HFFc6 (cell line): ENCODE measurements around the gene SLC13A3. TPM values are rescaled to one million over a fixed set of nuclear protein-coding genes. Genes with fewer than 3 reads are reported as not detected.

Experiments
- DNase-seq: peaks from one replicate; pipeline ENCODE4 v3.0.0-alpha.2; 2018
- H3K27ac Mint-ChIP-seq: 2 replicates; pipeline ENCODE4 v1.8.0; 2020; ENCODE audit warnings: mild to moderate bottlenecking, mixed read lengths
- H3K27me3 Mint-ChIP-seq: 2 replicates; pipeline ENCODE4 v1.8.0; 2021; ENCODE audit warnings: mild to moderate bottlenecking, moderate library complexity, mixed read lengths; ENCODE audit not compliant: insufficient read depth
- H3K36me3 Mint-ChIP-seq: 2 replicates; pipeline ENCODE4 v1.8.0; 2021; ENCODE audit warnings: low read depth, mixed read lengths
- H3K4me1 Mint-ChIP-seq: 2 replicates; pipeline ENCODE4 v1.8.0; 2020; ENCODE audit warnings: low read depth, mixed read lengths
- H3K4me3 Mint-ChIP-seq: 2 replicates; pipeline ENCODE4 v1.8.0; 2020; ENCODE audit warnings: mild to moderate bottlenecking, moderate library complexity, mixed read lengths
- H3K9me3 Mint-ChIP-seq: 2 replicates; pipeline ENCODE4 v1.8.0; 2020; ENCODE audit warnings: mild to moderate bottlenecking, mixed read lengths
- CTCF ChIP-seq: fragments of 200-600 bp; sonication (generic); IDR thresholded peaks from 2 replicates; pipeline ENCODE4 v1.5.0; 2021; ENCODE audit warnings: antibody characterized with exemption, mild to moderate bottlenecking
- total RNA-seq, 6 experiments: library from RNA; stranded (reverse); fragmentation: NEBNext Ultra II Directional; extraction: Animal tissue kit (Norgen Biotek cat#: 25700); gene quantifications; 2 replicates in 1 of 6; 3 replicates in 5 of 6; pipeline ENCODE4 v1.2.3, GENCODE V29; 2021

SLC13A3 gene
- total RNA-seq, 6 experiments from 2014 or later = 2.3 to 3.5 (median 2.7) TPM

- no peaks in the 10 kb centered on the region for H3K4me1 Mint-ChIP-seq
- H3K27ac Mint-ChIP-seq = no peak overlapping the region
- peaks cover 6% of the 10 kb centered on the region for H3K27me3 Mint-ChIP-seq
- no peak for DNase-seq
- no peak for TF ChIP-seq CTCF
- no peaks in the 10 kb centered on the region; the same call in 1 of the 2 replicates for H3K36me3 Mint-ChIP-seq
- peaks cover 15% of the 10 kb centered on the region for H3K9me3 Mint-ChIP-seq
- no peak overlapping the region for H3K4me3 Mint-ChIP-seq
Measured at GRCh38 chr20:46630306-46630705, 21.0 kb downstream of the SLC13A3 start.

- TF ChIP-seq CTCF = no peak
- no peaks in the 10 kb centered on the region for H3K4me1 Mint-ChIP-seq
- H3K9me3 Mint-ChIP-seq = peaks cover 15% of the 10 kb centered on the region
- H3K27ac Mint-ChIP-seq = no peak overlapping the region
- no peak for DNase-seq
- no peak overlapping the region for H3K4me3 Mint-ChIP-seq
- H3K36me3 Mint-ChIP-seq = peaks cover under 1% of the 10 kb centered on the region; the same call in 1 of the 2 replicates
- H3K27me3 Mint-ChIP-seq = peaks cover 4% of the 10 kb centered on the region
Measured at GRCh38 chr20:46629341-46629740, 21.9 kb downstream of the SLC13A3 start.

- H3K4me1 Mint-ChIP-seq = no peaks in the 10 kb centered on the region
- H3K27me3 Mint-ChIP-seq = peaks cover 4% of the 10 kb centered on the region
- H3K9me3 Mint-ChIP-seq = peaks cover 21% of the 10 kb centered on the region
- H3K27ac Mint-ChIP-seq = no peak overlapping the region
- no peak for TF ChIP-seq CTCF
- peaks cover 3% of the 10 kb centered on the region; the same call in 1 of the 2 replicates for H3K36me3 Mint-ChIP-seq
- DNase-seq = no peak
- H3K4me3 Mint-ChIP-seq = no peak overlapping the region
Measured at GRCh38 chr20:46627234-46627633, 24.0 kb downstream of the SLC13A3 start.

GRCh38 chr20:46626758-46627157, 24.5 kb downstream of the SLC13A3 start:
- H3K27me3 Mint-ChIP-seq = peaks cover 4% of the 10 kb centered on the region; the same call in 1 of the 2 replicates
- peaks cover 21% of the 10 kb centered on the region for H3K9me3 Mint-ChIP-seq
- DNase-seq = no peak
- H3K4me3 Mint-ChIP-seq = no peak overlapping the region
- no peaks in the 10 kb centered on the region for H3K4me1 Mint-ChIP-seq
- TF ChIP-seq CTCF = no peak
- H3K27ac Mint-ChIP-seq = no peak overlapping the region
- peaks cover 3% of the 10 kb centered on the region; the same call in 1 of the 2 replicates for H3K36me3 Mint-ChIP-seq

- H3K9me3 Mint-ChIP-seq = peaks cover 21% of the 10 kb centered on the region
- no peak for TF ChIP-seq CTCF
- H3K27me3 Mint-ChIP-seq = peaks cover 4% of the 10 kb centered on the region; the same call in 1 of the 2 replicates
- no peak overlapping the region for H3K4me3 Mint-ChIP-seq
- no peaks in the 10 kb centered on the region for H3K4me1 Mint-ChIP-seq
- peaks cover 3% of the 10 kb centered on the region; the same call in 1 of the 2 replicates for H3K36me3 Mint-ChIP-seq
- DNase-seq = no peak
- no peak overlapping the region for H3K27ac Mint-ChIP-seq
Measured at GRCh38 chr20:46625875-46626373, 25.3 kb downstream of the SLC13A3 start.
